CD4-positive, CD25-positive, alpha-beta regulatory T cell (primary cell): ENCODE results near the gene AGT. TPM values are rescaled to one million over a fixed set of nuclear protein-coding genes. Genes with fewer than 3 reads are reported as not detected.

ENCODE experiments used
- ATAC-seq, 2 donors: fragments of 150-1000 bp; cut with Tn5 transposase; one replicate each; pipeline ENCODE4 v1.10.0; 2021; ENCODE audit warnings: low read depth in 2 of 2, moderate number of reproducible peaks in 2 of 2, moderate library complexity in 1 of 2
- DNase-seq, 3 donors: peaks; one replicate each; pipeline versions ENCODE4 v3.0.0 to v3.0.0-alpha.2; 2012 to 2022; ENCODE audit warnings: mixed read lengths in 1 of 3
- H3K27ac ChIP-seq: one replicate; pipeline ENCODE4 v1.7.0; 2013; ENCODE audit warnings: mild to moderate bottlenecking, low read length; ENCODE audit not compliant: insufficient read depth, poor library complexity, severe bottlenecking
- H3K27me3 ChIP-seq: one replicate; pipeline ENCODE4 v1.7.0; 2013; ENCODE audit warnings: low read length; ENCODE audit not compliant: control insufficient read depth, insufficient read depth
- H3K36me3 ChIP-seq: one replicate; pipeline ENCODE4 v1.7.0; 2013; ENCODE audit warnings: mild to moderate bottlenecking, low read length, moderate library complexity; ENCODE audit not compliant: control insufficient read depth, insufficient read depth
- H3K4me1 ChIP-seq: 2 replicates; pipeline ENCODE4 v1.7.0; 2013; ENCODE audit warnings: mild to moderate bottlenecking, low read length; ENCODE audit not compliant: insufficient read depth, control insufficient read depth, poor library complexity, severe bottlenecking
- H3K4me3 ChIP-seq: one replicate; pipeline ENCODE4 v1.7.0; 2013; ENCODE audit warnings: low read depth, mild to moderate bottlenecking, low read length, moderate library complexity
- H3K9me3 ChIP-seq, 2 experiments: 1 replicate in 1 of 2; 2 replicates in 1 of 2; pipeline ENCODE4 v1.7.0; 2013; ENCODE audit warnings: low read length in 2 of 2, mild to moderate bottlenecking in 1 of 2, moderate library complexity in 1 of 2; ENCODE audit not compliant: control insufficient read depth in 2 of 2
- H3K27ac Mint-ChIP-seq, 3 donors: one replicate each; pipeline ENCODE4 v1.8.0; 2020 to 2022; ENCODE audit warnings: mild to moderate bottlenecking in 3 of 3, mixed read lengths in 3 of 3, moderate library complexity in 2 of 3
- H3K27me3 Mint-ChIP-seq: one replicate; pipeline ENCODE4 v1.8.0; 2022; ENCODE audit warnings: mild to moderate bottlenecking, mixed read lengths
- H3K36me3 Mint-ChIP-seq: one replicate; pipeline ENCODE4 v1.8.0; 2020; ENCODE audit warnings: mixed read lengths
- H3K4me1 Mint-ChIP-seq, 4 donors: one replicate each; pipeline ENCODE4 v1.8.0; 2020 to 2022; ENCODE audit warnings: mixed read lengths in 4 of 4, mild to moderate bottlenecking in 1 of 4
- H3K4me3 Mint-ChIP-seq, 4 donors: one replicate each; pipeline ENCODE4 v1.8.0; 2020 to 2022; ENCODE audit warnings: mild to moderate bottlenecking in 4 of 4, mixed read lengths in 4 of 4, moderate library complexity in 3 of 4
- H3K9me3 Mint-ChIP-seq, 7 donors: one replicate each; pipeline ENCODE4 v1.8.0; 2020 to 2022; ENCODE audit warnings: mixed read lengths in 7 of 7, mild to moderate bottlenecking in 3 of 7, moderate library complexity in 2 of 7
- polyA plus RNA-seq, 4 donors: library from polyadenylated mRNA; unstranded; fragments of 300-500 nt; fragmentation: Illumina TruSeq; gene quantifications; one replicate each; pipeline ENCODE4 v1.2.3, GENCODE V29; 2021
- total RNA-seq: library from RNA; stranded (reverse); gene quantifications from one replicate; pipeline ENCODE4 v1.2.3, GENCODE V29; 2022

AGT gene
- total RNA-seq (not detected), polyA plus RNA-seq (not detected)

DNA sequence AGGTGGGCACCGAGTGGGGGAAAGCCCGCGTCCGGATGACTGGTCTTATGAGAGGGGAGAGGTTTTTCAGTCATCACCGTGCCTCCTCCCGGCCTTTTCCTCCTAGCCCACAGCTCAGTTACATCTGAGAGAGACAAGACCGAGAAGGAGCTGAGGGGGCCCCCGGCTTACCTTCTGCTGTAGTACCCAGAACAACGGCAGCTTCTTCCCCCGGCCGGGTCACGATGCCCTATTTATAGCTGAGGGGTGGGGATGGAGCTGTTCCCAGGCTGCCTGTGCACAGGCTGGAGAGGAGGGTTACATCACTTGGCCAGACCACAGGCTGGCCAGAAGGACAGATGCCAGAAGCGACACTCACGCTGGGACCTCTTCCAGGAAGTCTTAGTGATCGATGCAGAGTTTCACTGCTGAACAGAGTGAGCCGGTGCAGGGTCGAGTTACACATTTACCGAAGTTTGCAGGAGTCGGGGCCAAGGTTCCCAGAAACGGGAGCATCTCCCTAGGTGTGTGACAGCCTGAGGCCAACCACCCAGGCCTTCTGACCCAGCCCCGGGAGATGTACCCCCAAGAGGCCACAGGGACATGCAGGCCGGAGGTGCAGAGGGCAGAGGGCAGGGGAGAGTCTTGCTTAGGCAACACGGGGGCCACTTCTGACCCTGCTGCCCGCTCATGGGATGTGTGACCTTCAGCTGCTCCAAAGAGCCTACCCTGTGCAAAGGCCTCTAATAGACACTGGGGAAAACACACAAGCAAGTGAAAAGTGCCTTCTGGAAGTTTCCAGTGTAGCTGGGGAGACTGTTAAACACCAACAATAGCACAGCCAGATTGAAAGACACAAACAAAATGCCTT lies at the start of gene AGT:
Gene AGT (minus strand): TSS at position 208 of the 850 bp plus-strand sequence. CDS start 3,299 bp downstream, outside the sequence.
- Histone ChIP-seq H3K27me3 (peaks cover 6% of the 10 kb centered on the region), H3K27ac (no peak within 1 kb of the TSS), H3K4me3 (no peak within 1 kb of the TSS), H3K9me3 (no peaks in the 10 kb centered on the region), H3K36me3 (no peaks in the 10 kb centered on the region), H3K4me1 (no peaks in the 10 kb centered on the region)
- ATAC-seq: no peak
- Mint-ChIP-seq H3K4me3 (no peak within 1 kb of the TSS), H3K27ac (no peak within 1 kb of the TSS), H3K4me1 (no peaks in the 10 kb centered on the region), H3K9me3 (peaks cover 0 to 7% (median 3%) of the 10 kb centered on the region in 7 donors), H3K36me3 (no peaks in the 10 kb centered on the region), H3K27me3 (peaks cover 12% of the 10 kb centered on the region)
- no peak for DNase-seq

DNA sequence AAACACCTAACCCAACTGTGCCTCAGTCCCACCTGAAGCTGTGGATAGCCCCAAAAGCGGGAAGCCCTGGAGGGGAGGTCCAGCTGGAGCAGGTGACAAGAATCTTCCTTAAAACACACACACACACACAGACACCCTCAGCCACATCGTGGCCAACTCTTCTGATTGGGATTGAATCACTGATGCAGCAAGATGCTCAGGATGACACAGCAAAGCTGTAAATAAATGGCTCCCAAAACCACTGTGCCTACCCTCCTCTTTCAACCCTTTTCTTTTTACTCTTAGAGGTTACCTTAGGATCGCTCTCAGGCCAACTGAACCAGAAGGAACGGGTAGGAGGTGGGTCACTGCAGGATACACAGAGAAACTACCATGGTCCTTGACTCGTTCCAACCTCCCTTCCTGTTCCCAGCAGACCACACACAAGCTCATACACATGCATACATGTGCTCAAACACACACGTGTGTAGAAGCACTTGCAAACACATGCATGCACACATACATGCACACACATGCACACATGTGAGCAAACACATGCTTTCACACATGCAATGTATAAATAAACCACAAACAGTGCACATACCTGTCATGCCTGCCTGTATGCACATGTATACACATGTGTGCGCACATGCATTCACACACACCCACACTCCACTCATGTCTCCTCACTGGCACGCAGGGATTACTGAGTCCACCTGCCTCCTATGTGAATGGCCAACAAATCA lies 47.7 kb upstream of the AGT start:
- Mint-ChIP-seq H3K36me3 (no peaks in the 10 kb centered on the region), H3K4me3 (no peak overlapping the region), H3K27me3 (peaks cover 4% of the 10 kb centered on the region), H3K27ac (no peak overlapping the region), H3K9me3 (peaks cover 0 to 2% (median 0%) of the 10 kb centered on the region in 7 donors), H3K4me1 (no peaks in the 10 kb centered on the region)
- H3K27me3 ChIP-seq: peaks cover 1% of the 10 kb centered on the region
- H3K9me3 ChIP-seq: no peaks in the 10 kb centered on the region
- H3K4me3 ChIP-seq: no peak overlapping the region
- DNase-seq (no peak), ATAC-seq (no peak)
- H3K36me3 ChIP-seq: no peaks in the 10 kb centered on the region
- no peaks in the 10 kb centered on the region for H3K4me1 ChIP-seq
- no peak overlapping the region for H3K27ac ChIP-seq

- Mint-ChIP-seq H3K27me3 (peaks cover 4% of the 10 kb centered on the region), H3K4me1 (no peaks in the 10 kb centered on the region), H3K36me3 (no peaks in the 10 kb centered on the region), H3K9me3 (peaks cover 0 to 2% (median 0%) of the 10 kb centered on the region in 7 donors), H3K4me3 (no peak overlapping the region), H3K27ac (no peak overlapping the region)
- peaks cover 1% of the 10 kb centered on the region for H3K27me3 ChIP-seq
- no peak overlapping the region for H3K27ac ChIP-seq
- no peaks in the 10 kb centered on the region for H3K4me1 ChIP-seq
- H3K9me3 ChIP-seq: no peaks in the 10 kb centered on the region
- H3K4me3 ChIP-seq: no peak overlapping the region
- ATAC-seq: no peak
- H3K36me3 ChIP-seq: no peaks in the 10 kb centered on the region
- no peak for DNase-seq
Measured at GRCh38 chr1:230760360-230760827, 46.5 kb upstream of the AGT start.

GRCh38 chr1:230759369-230760065 lies 45.6 kb upstream of the AGT start:
- Mint-ChIP-seq H3K36me3 (no peaks in the 10 kb centered on the region), H3K27ac (no peak overlapping the region), H3K4me3 (no peak overlapping the region), H3K9me3 (peaks cover 0 to 2% (median 0%) of the 10 kb centered on the region in 7 donors), H3K4me1 (no peaks in the 10 kb centered on the region), H3K27me3 (peaks cover 4% of the 10 kb centered on the region)
- Histone ChIP-seq H3K27ac (no peak overlapping the region), H3K4me3 (no peak overlapping the region), H3K9me3 (no peaks in the 10 kb centered on the region), H3K27me3 (peaks cover 1% of the 10 kb centered on the region), H3K36me3 (no peaks in the 10 kb centered on the region), H3K4me1 (no peaks in the 10 kb centered on the region)
- no peak for DNase-seq
- no peak for ATAC-seq

DNA sequence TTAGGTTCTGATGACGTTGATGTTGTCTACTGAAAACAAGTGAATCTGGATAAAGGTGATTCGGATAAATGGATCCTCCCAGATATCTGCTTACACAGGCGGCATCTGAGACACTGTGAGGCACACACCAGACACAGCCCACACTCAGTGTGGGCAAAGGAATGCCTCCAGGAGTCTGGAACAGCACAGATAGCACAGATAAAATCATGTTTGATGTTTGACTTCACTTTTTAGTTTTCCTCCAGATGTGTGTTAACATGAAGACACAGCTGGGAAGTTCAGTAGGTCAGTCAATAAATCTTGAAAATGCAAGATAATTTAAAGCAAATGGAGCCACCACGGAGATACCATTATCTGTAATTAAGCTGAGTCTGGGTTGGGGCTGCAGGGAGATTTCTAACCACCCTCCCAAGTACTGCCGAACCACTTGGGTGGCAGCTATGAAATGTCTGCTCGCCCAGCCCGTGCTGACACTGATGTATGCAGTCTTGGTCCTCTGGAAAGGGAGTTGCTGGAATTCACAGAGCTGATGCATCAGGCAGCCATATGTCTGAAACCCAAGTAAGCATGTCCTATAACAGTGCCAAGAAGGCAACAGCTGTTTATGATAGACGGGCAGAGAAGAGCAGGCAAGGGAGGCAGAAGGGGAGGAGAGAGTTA lies 44.9 kb upstream of the AGT start:
- DNase-seq: no peak
- Histone ChIP-seq H3K27ac (no peak overlapping the region), H3K9me3 (no peaks in the 10 kb centered on the region), H3K4me1 (no peaks in the 10 kb centered on the region), H3K27me3 (peaks cover 1% of the 10 kb centered on the region), H3K36me3 (no peaks in the 10 kb centered on the region), H3K4me3 (no peak overlapping the region)
- H3K4me1 Mint-ChIP-seq: peaks cover 0 to 2% (median 0%) of the 10 kb centered on the region in 4 donors
- peaks cover 0 to 2% (median 0%) of the 10 kb centered on the region in 7 donors for H3K9me3 Mint-ChIP-seq
- no peak for ATAC-seq
- H3K27me3 Mint-ChIP-seq: peaks cover 4% of the 10 kb centered on the region
- no peaks in the 10 kb centered on the region for H3K36me3 Mint-ChIP-seq
- H3K4me3 Mint-ChIP-seq: no peak overlapping the region
- peak overlapping the region in 1 of 3 donors; percentile 5 for H3K27ac Mint-ChIP-seq

- no peaks in the 10 kb centered on the region for H3K36me3 ChIP-seq
- Mint-ChIP-seq H3K36me3 (no peaks in the 10 kb centered on the region), H3K4me3 (no peak overlapping the region), H3K9me3 (peaks cover 0 to 2% (median 0%) of the 10 kb centered on the region in 7 donors), H3K27ac (no peak overlapping the region), H3K27me3 (peaks cover 4% of the 10 kb centered on the region), H3K4me1 (peaks cover 0 to 4% (median 0%) of the 10 kb centered on the region in 4 donors)
- peaks cover 1% of the 10 kb centered on the region for H3K27me3 ChIP-seq
- no peaks in the 10 kb centered on the region for H3K4me1 ChIP-seq
- no peak for ATAC-seq
- DNase-seq: no peak
- H3K4me3 ChIP-seq: no peak overlapping the region
- no peak overlapping the region for H3K27ac ChIP-seq
- no peaks in the 10 kb centered on the region for H3K9me3 ChIP-seq
Measured at GRCh38 chr1:230757856-230758708, 44.2 kb upstream of the AGT start.
